K562 (cell line): ENCODE measurements around the gene ZNF2. TPM values are rescaled to one million over a fixed set of nuclear protein-coding genes. Genes with fewer than 3 reads are reported as not detected.
A peak's percentile ranks its signal among the peaks of the same experiment; 100 is the strongest.

ENCODE experiments used
- EP400 ChIP-seq: fragments of 450-650 bp; IDR thresholded peaks from 2 replicates; pipeline ENCODE4 v1.6.1; 2017; ENCODE audit warnings: antibody characterized with exemption, mild to moderate bottlenecking, moderate library complexity
- FOSL1 ChIP-seq: fragments of 200-800 bp; sonication (Bioruptor generic); conservative IDR thresholded peaks from 2 replicates; pipeline ENCODE4 v1.6.1; 2016; ENCODE audit warnings: missing genetic modification characterization, missing compliant biosample characterization
- FOXJ3 ChIP-seq: sonication (generic); formaldehyde crosslinking; IDR thresholded peaks from 2 replicates; pipeline ENCODE4 v1.4.0; 2020; ENCODE audit warnings: mild to moderate bottlenecking, missing genetic modification reagents
- HDAC2 ChIP-seq: fragments of 450-650 bp; IDR thresholded peaks from 2 replicates; pipeline ENCODE4 v1.6.1; 2016; ENCODE audit warnings: mild to moderate bottlenecking
- HMG20B ChIP-seq: fragments of 250-450 bp; sonication (Bioruptor Pico); IDR thresholded peaks from 2 replicates; pipeline ENCODE4 v1.5.0; 2021; ENCODE audit warnings: mild to moderate bottlenecking
- KDM5B ChIP-seq: fragments of 200-600 bp; sonication (generic); IDR thresholded peaks from 2 replicates; pipeline ENCODE4 v1.6.1; 2012; ENCODE audit warnings: low read depth, mild to moderate bottlenecking, moderate library complexity, low read length, control low read depth, inconsistent platforms; ENCODE audit not compliant: insufficient replicate concordance
- NBN ChIP-seq: fragments of 450-650 bp; IDR thresholded peaks from 2 replicates; pipeline ENCODE4 v1.6.1; 2016; ENCODE audit warnings: low read depth, mild to moderate bottlenecking
- NCOA2 ChIP-seq, 2 experiments: fragments of 450-650 bp; IDR thresholded peaks; 2 replicates each; pipeline ENCODE4 v1.6.1; 2018; ENCODE audit warnings: mild to moderate bottlenecking in 2 of 2, moderate library complexity in 1 of 2; ENCODE audit not compliant: partially characterized antibody in 2 of 2
- NFIC ChIP-seq: fragments of 450-650 bp; IDR thresholded peaks from 2 replicates; pipeline ENCODE4 v1.6.1; 2017; ENCODE audit warnings: mild to moderate bottlenecking, inconsistent platforms
- TCF3 ChIP-seq: sonication (generic); formaldehyde crosslinking; IDR thresholded peaks from 2 replicates; pipeline ENCODE4 v1.4.0; 2020; ENCODE audit warnings: mild to moderate bottlenecking, missing genetic modification reagents
- ZNF584 ChIP-seq: fragments of 200-800 bp; sonication (Bioruptor generic); IDR thresholded peaks from 2 replicates; pipeline ENCODE4 v1.6.1; 2016; ENCODE audit warnings: low read depth, mild to moderate bottlenecking, missing genetic modification characterization, missing compliant biosample characterization
- polyA plus RNA-seq, 8 experiments: library from polyadenylated mRNA; depleted of rRNA in 4 of 8; stranded (reverse) in 5 of 8; unstranded in 3 of 8; fragments of >200 nt; fragmentation: Nextera tagmentation in 2 of 8; fragmentation: Illumina TruSeq in 1 of 8; extraction: Ambion mirVana in 2 of 8; extraction: Trizol in 1 of 8; gene quantifications; 2 replicates each; pipeline versions ENCODE4 v1.2.1 to v1.2.3, GENCODE V29; 2011 to 2014; ENCODE audit warnings: inconsistent platforms in 1 of 8, missing spikeins in 1 of 8
- total RNA-seq, 7 experiments: library from RNA; depleted of rRNA in 6 of 7; stranded (reverse); fragments of >200 nt in 6 of 7; fragmentation: Illumina TruSeq in 2 of 7; extraction: Trizol in 2 of 7; gene quantifications; 2 replicates each; pipeline versions ENCODE4 v1.2.1 to v1.2.3, GENCODE V29; 2011 to 2021; ENCODE audit warnings: low replicate concordance in 1 of 7
- TF ChIP-seq, protein P1 (sequence below): sonication (generic); formaldehyde crosslinking; IDR thresholded peaks from 2 replicates; pipeline ENCODE4 v1.4.0; 2020; ENCODE audit warnings: mild to moderate bottlenecking, missing genetic modification reagents
- TF ChIP-seq, protein P2 (sequence below): sonication (generic); formaldehyde crosslinking; IDR thresholded peaks from 2 replicates; pipeline ENCODE4 v1.9.0; 2022; ENCODE audit warnings: mild to moderate bottlenecking, missing genetic modification reagents
- TF ChIP-seq, protein P3 (sequence below): fragments of 450-650 bp; IDR thresholded peaks from 2 replicates; pipeline ENCODE4 v1.6.1; 2016; ENCODE audit warnings: mild to moderate bottlenecking, moderate library complexity

Gene ZNF2
- total and polyA plus RNA-seq, 9 of the 15 experiments (the other 6 are each of a cell fraction or from before 2014, with no cell fraction given), result 1.6 to 4.5 (median 3.4) TPM

DNA sequence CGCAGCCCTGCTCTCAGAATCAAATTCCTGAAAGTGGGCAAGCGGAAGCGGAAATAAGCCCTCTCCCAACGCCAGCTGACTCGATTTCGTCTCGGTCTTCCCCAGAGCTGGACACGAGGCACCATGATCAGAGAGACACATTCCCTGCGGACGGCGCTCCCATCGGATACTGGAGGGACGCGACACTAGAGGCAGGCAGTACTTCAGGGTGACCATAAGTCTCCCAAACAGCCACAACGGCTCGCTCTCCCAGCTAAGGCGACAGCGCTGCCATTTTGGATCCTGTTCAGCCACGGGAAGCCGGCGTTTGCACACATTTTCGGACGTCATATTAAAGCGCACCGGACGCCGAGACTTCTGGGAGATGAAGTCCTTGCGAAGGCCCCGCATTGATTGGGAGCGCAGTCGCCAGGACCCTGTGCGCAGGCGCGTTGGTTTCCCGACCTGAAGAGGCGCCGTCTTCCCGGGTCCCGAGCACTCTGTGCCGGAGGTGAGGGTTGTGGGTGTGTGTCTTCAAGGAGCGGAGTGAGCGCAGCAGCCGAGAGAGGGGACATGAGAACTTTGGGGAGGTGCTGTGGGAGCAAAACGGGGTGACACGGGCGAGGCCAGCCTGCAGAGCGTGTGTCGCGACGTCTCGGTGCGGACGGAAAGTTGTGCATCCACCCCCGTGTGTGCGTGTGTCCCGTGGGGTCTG, at the start of gene ZNF2 (continued):
- TF ChIP-seq, protein P1, sequence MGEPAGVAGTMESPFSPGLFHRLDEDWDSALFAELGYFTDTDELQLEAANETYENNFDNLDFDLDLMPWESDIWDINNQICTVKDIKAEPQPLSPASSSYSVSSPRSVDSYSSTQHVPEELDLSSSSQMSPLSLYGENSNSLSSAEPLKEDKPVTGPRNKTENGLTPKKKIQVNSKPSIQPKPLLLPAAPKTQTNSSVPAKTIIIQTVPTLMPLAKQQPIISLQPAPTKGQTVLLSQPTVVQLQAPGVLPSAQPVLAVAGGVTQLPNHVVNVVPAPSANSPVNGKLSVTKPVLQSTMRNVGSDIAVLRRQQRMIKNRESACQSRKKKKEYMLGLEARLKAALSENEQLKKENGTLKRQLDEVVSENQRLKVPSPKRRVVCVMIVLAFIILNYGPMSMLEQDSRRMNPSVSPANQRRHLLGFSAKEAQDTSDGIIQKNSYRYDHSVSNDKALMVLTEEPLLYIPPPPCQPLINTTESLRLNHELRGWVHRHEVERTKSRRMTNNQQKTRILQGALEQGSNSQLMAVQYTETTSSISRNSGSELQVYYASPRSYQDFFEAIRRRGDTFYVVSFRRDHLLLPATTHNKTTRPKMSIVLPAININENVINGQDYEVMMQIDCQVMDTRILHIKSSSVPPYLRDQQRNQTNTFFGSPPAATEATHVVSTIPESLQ (CRISPR knock-in tag), result peak; percentile 82; the same call in 1 of the 2 replicates
- TF ChIP-seq, protein P2, sequence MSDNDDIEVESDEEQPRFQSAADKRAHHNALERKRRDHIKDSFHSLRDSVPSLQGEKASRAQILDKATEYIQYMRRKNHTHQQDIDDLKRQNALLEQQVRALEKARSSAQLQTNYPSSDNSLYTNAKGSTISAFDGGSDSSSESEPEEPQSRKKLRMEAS (CRISPR knock-in tag), result peak; percentile 73
- peak; percentile 97 for TF ChIP-seq EP400
- TF ChIP-seq HMG20B (CRISPR knock-in tag), result no peak
- TF ChIP-seq NBN, result 0 out of 2 replicates have a peak, but pooled peaks have one; percentile 46
- TF ChIP-seq, protein P3, sequence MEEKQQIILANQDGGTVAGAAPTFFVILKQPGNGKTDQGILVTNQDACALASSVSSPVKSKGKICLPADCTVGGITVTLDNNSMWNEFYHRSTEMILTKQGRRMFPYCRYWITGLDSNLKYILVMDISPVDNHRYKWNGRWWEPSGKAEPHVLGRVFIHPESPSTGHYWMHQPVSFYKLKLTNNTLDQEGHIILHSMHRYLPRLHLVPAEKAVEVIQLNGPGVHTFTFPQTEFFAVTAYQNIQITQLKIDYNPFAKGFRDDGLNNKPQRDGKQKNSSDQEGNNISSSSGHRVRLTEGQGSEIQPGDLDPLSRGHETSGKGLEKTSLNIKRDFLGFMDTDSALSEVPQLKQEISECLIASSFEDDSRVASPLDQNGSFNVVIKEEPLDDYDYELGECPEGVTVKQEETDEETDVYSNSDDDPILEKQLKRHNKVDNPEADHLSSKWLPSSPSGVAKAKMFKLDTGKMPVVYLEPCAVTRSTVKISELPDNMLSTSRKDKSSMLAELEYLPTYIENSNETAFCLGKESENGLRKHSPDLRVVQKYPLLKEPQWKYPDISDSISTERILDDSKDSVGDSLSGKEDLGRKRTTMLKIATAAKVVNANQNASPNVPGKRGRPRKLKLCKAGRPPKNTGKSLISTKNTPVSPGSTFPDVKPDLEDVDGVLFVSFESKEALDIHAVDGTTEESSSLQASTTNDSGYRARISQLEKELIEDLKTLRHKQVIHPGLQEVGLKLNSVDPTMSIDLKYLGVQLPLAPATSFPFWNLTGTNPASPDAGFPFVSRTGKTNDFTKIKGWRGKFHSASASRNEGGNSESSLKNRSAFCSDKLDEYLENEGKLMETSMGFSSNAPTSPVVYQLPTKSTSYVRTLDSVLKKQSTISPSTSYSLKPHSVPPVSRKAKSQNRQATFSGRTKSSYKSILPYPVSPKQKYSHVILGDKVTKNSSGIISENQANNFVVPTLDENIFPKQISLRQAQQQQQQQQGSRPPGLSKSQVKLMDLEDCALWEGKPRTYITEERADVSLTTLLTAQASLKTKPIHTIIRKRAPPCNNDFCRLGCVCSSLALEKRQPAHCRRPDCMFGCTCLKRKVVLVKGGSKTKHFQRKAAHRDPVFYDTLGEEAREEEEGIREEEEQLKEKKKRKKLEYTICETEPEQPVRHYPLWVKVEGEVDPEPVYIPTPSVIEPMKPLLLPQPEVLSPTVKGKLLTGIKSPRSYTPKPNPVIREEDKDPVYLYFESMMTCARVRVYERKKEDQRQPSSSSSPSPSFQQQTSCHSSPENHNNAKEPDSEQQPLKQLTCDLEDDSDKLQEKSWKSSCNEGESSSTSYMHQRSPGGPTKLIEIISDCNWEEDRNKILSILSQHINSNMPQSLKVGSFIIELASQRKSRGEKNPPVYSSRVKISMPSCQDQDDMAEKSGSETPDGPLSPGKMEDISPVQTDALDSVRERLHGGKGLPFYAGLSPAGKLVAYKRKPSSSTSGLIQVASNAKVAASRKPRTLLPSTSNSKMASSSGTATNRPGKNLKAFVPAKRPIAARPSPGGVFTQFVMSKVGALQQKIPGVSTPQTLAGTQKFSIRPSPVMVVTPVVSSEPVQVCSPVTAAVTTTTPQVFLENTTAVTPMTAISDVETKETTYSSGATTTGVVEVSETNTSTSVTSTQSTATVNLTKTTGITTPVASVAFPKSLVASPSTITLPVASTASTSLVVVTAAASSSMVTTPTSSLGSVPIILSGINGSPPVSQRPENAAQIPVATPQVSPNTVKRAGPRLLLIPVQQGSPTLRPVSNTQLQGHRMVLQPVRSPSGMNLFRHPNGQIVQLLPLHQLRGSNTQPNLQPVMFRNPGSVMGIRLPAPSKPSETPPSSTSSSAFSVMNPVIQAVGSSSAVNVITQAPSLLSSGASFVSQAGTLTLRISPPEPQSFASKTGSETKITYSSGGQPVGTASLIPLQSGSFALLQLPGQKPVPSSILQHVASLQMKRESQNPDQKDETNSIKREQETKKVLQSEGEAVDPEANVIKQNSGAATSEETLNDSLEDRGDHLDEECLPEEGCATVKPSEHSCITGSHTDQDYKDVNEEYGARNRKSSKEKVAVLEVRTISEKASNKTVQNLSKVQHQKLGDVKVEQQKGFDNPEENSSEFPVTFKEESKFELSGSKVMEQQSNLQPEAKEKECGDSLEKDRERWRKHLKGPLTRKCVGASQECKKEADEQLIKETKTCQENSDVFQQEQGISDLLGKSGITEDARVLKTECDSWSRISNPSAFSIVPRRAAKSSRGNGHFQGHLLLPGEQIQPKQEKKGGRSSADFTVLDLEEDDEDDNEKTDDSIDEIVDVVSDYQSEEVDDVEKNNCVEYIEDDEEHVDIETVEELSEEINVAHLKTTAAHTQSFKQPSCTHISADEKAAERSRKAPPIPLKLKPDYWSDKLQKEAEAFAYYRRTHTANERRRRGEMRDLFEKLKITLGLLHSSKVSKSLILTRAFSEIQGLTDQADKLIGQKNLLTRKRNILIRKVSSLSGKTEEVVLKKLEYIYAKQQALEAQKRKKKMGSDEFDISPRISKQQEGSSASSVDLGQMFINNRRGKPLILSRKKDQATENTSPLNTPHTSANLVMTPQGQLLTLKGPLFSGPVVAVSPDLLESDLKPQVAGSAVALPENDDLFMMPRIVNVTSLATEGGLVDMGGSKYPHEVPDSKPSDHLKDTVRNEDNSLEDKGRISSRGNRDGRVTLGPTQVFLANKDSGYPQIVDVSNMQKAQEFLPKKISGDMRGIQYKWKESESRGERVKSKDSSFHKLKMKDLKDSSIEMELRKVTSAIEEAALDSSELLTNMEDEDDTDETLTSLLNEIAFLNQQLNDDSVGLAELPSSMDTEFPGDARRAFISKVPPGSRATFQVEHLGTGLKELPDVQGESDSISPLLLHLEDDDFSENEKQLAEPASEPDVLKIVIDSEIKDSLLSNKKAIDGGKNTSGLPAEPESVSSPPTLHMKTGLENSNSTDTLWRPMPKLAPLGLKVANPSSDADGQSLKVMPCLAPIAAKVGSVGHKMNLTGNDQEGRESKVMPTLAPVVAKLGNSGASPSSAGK, result peak; percentile 53; the same call in 1 of the 2 replicates
- peak; percentile 80; the same call in 1 of the 2 replicates for TF ChIP-seq HDAC2
- TF ChIP-seq FOSL1, result peak; percentile 29; the same call in 1 of the 2 replicates
- TF ChIP-seq KDM5B, result peak; percentile 86
- no peak for TF ChIP-seq NCOA2 (IDR thresholded peaks at IDR 0.05; ENCODE audit: partially characterized antibody in 2 of 2)
- peak; percentile 17; the same call in 1 of the 2 replicates for TF ChIP-seq TCF3 (CRISPR knock-in tag)
- no peak; the same call in none of the 2 replicates for TF ChIP-seq NFIC
- TF ChIP-seq ZNF584, result peak; percentile 73; the same call in 1 of the 2 replicates
- TF ChIP-seq FOXJ3 (CRISPR knock-in tag), result no peak
